Measurements from ENCODE around the gene DNAJA3.
A peak's percentile ranks its signal among the peaks of the same experiment; 100 is the strongest.

Gene DNAJA3

DNA sequence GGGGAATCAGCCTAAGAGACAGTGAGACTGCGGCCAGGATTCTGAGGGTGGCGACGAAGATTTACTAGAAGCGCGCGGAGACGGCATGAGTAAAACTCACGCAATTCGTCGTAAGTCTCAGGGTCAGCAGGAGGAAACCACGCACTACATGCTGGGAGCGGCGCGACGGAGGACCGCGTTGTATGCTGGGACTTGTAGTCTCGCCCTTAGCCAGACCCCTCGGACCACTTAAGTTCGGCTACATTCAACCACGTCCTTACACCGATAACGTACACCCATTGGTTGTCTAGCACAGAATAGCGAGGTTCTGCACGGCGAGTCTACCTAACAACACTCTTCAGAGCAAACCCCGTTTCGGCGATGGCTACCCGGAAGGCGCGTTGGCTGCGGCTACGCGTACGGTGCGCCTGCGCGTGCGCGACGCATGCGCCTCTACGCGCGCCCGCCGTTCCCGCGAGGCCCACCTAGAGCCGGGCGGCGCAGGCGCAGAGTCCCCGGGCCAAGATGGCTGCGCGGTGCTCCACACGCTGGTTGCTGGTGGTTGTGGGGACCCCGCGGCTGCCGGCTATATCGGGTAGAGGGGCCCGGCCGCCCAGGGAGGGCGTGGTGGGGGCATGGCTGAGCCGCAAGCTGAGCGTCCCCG lies at the start of gene DNAJA3:
Gene DNAJA3, plus strand, starts transcription at position 491 of the 643 bp plus-strand sequence. Its CDS starts 14 bp downstream, at position 505.
- DNase-seq: peak; percentile 94 to 98

DNA sequence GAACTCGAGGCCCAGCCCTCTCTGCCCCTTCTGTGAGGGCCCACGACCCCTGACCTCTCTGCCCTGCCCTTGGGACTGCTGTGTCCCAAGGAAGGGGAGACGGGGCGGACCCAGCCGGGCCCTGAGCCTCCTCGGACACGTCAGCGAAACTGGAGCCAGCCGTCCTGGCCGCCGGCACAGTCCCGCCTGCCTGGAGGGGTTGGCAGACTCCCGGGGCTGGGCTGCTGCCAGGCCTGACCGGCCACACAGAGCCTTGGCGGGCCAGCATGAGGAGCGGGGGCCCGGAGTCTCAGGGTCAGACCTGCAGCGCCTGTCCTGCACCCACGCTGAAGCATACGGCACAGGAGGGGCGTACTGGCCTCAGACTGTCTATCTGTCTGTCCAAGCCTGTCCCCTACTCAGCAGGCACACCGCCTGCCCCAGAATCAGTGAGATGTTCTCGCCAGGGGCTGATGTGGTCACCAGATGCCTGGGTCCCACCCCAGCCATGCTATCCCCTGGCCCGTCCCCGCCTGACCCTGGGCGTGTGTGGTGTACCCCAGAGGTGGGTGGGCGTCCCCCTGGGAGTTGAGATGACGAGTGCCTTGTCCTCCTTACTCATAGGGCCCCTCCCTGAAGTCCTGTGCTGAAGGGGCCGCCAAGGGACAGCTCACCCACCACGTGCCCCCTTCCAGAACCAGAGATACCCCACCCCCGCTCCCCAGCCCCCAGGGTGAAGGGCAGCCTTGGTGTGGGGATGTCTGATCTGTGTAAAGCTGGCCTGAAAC lies 49.4 kb upstream of the DNAJA3 start:
- DNase-seq: peak; percentile 57 to 78

DNA sequence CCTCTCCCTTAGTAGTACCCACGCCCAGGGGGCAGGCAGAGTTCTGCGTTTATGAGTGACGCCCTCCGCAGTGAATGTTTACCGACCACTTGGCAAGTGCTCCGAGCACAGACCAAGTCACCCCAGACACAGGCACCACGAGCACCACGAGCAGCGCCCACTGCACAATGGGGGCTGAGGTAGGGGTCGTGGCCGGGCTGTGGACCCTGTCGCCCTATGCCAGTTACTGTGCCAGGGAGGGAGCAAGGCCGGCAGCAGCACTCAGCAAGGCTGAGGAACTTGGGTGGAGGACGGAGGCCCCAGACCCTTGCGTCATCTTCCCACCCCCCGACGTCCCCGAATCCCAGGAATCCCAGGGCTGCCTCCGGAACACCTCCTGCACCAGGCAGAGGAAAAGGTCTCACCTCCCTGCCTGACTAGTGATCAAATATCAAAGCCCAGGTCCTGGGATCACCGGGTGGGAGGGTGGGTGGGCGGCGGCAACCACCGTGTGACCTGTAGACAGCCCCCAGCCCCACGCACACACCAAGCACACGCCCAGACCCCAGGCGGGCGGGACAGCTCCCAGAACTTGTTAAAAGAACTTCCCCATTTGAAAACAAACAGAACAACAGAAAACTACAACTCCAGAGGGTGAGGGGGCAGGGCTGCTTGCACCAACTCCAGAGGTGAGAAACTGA lies 48.6 kb upstream of the DNAJA3 start:
- DNase-seq: no peak

DNA sequence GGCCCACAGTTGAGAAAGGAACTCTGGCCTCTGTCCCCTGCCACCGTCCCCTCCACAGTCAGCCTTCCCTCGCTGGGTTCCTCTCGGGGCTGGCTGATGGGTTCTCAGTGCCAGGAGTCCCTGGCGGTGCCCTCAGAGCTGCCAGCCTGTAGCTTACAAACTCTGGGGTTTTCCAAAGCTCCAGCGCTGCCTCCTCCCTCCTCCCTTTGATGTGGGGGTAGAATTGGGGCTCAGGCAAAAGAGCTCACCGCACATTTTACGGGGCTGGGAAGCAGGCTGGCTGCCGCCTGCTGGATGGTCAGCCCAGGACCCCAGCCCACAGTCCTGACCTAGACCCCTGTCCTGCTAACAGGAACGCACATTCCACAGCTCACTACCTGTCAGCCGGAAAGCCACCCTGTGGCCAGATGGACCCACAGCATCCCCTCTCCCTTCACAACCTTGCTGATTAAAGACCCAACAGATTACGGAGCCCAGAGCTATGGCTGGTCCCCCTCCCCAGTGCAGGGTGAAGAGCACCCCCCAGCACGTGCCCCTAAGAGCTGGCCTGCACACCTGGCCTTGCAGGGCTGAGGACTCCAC lies 48.0 kb upstream of the DNAJA3 start:
- peak in 1 of 2 donors; percentile 17 for DNase-seq

DNA sequence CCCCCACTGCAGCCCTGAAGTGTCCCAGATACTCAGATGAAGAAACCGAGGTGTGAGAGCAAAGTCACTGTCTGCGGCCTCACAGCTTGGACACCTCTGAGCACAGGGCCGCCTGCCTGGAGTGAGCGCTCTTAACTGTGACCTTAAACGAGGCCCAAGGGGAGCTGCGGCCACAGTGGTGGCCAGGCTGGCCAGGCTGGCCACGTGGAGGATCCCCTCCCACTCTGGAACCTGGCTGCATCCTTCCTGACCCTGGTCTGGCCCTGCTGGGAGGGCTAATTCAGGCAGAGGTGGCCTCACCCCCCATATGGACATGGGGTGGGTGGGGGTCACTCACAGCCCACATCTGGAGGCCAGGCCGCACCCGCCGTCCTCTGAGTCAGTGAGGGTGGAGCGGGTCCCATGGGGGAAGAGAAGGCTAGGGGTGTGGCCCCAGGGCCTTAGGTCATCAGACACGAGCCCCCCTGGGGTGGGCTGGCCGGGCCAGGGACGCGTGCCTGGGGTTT lies 47.5 kb upstream of the DNAJA3 start:
- no peak for DNase-seq

DNA sequence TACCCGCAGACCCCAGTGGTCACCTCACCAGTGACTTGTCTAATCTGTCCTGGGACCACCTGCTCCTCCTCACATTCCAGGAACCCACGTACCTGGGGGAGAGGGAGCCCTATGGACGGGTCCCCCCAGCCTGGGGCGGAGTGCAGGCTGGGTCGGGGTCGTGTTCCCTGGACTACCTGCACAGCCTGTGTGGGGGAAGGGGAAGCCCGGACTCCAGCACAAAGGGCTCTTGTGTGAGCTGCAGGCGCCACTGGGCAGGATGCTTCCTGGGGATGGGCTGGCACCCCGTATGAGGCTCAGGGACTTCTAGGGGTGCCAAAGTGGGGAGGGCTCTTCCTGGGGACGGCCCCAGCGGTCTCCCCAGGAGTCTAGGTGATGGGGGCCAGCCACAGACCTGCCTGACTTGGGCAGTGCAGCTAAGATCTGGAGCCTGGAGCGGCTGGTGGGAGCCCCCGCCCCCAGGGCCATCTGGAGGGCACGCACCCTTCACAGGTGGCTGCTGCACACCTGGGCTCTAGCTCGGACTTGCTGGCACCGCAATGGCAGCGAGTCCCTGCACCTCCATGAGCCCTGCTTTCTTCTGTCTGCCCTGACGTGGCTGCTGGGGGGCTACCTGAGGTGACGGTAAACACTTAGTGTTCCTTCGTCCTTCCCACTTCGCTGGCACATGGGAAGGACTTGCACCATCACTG lies 46.5 kb upstream of the DNAJA3 start:
- no peak for DNase-seq

DNA sequence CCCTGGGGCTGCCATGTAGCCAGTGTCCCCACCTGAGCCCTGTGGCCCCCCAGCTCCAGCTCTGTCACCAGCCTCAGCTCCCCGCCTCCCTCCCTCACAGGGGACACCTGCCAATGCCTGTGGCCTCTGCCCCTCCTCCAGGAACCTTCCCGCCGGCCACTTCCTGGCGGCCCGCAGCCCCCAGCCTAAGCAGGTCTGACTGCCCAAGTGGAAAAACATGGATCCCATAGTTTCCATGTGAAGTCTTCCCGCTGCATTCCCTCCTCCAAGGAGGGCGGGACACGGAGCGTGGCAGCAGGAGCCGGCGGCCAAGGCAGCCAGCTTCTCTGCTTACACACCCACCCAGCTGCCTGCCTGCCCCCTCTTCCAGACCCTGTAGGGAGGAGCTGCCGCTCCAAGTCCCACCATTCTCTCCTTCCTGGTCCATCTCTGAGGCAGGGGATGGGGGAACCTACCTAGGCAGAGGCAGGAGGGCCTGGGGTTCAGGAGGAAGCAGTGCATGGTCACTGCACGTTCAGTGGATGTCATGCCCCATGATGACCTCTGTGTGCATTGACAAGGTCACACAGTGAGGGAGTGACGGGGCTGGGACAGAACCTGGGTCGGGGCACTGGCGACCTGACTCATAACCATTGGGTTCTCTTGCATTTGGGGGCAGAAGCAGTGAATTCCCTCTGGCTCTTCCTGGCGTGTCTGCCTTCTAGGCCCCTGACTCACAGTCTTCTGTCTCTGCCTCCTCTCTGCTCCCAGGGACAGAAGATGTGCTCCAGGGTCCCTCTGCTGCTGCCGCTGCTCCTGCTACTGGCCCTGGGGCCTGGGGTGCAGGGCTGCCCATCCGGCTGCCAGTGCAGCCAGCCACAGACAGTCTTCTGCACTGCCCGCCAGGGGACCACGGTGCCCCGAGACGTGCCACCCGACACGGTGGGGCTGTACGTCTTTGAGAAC lies 45.3 kb upstream of the DNAJA3 start:
- DNase-seq: no peak

DNA sequence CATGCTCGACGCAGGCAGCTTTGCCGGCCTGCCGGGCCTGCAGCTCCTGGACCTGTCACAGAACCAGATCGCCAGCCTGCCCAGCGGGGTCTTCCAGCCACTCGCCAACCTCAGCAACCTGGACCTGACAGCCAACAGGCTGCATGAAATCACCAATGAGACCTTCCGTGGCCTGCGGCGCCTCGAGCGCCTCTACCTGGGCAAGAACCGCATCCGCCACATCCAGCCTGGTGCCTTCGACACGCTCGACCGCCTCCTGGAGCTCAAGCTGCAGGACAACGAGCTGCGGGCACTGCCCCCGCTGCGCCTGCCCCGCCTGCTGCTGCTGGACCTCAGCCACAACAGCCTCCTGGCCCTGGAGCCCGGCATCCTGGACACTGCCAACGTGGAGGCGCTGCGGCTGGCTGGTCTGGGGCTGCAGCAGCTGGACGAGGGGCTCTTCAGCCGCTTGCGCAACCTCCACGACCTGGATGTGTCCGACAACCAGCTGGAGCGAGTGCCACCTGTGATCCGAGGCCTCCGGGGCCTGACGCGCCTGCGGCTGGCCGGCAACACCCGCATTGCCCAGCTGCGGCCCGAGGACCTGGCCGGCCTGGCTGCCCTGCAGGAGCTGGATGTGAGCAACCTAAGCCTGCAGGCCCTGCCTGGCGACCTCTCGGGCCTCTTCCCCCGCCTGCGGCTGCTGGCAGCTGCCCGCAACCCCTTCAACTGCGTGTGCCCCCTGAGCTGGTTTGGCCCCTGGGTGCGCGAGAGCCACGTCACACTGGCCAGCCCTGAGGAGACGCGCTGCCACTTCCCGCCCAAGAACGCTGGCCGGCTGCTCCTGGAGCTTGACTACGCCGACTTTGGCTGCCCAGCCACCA lies 44.4 kb upstream of the DNAJA3 start:
- peak in 1 of 2 donors; percentile 55 for DNase-seq

DNA sequence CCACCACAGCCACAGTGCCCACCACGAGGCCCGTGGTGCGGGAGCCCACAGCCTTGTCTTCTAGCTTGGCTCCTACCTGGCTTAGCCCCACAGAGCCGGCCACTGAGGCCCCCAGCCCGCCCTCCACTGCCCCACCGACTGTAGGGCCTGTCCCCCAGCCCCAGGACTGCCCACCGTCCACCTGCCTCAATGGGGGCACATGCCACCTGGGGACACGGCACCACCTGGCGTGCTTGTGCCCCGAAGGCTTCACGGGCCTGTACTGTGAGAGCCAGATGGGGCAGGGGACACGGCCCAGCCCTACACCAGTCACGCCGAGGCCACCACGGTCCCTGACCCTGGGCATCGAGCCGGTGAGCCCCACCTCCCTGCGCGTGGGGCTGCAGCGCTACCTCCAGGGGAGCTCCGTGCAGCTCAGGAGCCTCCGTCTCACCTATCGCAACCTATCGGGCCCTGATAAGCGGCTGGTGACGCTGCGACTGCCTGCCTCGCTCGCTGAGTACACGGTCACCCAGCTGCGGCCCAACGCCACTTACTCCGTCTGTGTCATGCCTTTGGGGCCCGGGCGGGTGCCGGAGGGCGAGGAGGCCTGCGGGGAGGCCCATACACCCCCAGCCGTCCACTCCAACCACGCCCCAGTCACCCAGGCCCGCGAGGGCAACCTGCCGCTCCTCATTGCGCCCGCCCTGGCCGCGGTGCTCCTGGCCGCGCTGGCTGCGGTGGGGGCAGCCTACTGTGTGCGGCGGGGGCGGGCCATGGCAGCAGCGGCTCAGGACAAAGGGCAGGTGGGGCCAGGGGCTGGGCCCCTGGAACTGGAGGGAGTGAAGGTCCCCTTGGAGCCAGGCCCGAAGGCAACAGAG lies 43.5 kb upstream of the DNAJA3 start:
- DNase-seq: no peak

DNA sequence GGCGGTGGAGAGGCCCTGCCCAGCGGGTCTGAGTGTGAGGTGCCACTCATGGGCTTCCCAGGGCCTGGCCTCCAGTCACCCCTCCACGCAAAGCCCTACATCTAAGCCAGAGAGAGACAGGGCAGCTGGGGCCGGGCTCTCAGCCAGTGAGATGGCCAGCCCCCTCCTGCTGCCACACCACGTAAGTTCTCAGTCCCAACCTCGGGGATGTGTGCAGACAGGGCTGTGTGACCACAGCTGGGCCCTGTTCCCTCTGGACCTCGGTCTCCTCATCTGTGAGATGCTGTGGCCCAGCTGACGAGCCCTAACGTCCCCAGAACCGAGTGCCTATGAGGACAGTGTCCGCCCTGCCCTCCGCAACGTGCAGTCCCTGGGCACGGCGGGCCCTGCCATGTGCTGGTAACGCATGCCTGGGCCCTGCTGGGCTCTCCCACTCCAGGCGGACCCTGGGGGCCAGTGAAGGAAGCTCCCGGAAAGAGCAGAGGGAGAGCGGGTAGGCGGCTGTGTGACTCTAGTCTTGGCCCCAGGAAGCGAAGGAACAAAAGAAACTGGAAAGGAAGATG lies 42.8 kb upstream of the DNAJA3 start:
- no peak for DNase-seq

DNA sequence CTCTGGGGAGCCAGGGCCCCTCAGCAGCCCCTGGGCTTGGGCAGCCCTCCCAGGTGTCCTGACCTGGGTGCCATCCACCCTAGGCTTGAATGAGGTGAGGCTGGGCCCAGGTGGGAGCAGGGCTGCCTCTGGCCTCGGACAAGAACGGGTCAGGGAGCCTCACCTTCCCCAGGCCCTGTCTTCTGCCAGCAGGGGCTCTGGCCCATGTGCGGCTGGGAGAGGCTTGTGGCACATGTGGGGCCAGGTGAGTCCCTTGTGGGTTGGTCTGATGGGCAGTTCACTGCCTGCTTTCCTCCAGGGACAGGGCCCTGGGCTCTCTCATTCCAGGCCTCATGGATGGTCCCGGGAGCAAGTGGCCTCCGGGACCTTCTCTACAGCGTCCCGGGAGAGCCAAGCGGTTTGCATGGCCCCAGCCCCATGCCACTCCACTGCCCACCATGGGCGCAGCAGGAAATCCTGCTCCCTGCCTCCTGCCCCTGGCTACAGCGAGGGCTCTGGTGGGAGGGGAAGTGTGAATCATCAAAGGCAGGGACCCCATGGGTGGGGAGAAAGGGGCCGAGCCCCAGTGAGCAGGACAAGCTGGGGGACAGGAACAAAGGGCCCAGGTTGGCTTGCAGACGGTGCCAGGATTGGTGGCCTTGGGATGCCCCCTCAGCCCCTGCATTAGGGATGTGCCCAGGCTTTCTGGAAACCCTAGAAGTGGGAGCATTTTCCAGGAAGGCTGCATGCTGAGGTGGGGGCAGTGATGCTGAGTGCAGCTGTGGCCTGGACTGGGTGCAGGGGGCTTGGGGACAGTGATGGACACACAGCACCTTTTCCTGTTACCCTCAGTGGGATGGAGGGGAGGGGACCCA lies 41.9 kb upstream of the DNAJA3 start:
- no peak for DNase-seq

DNA sequence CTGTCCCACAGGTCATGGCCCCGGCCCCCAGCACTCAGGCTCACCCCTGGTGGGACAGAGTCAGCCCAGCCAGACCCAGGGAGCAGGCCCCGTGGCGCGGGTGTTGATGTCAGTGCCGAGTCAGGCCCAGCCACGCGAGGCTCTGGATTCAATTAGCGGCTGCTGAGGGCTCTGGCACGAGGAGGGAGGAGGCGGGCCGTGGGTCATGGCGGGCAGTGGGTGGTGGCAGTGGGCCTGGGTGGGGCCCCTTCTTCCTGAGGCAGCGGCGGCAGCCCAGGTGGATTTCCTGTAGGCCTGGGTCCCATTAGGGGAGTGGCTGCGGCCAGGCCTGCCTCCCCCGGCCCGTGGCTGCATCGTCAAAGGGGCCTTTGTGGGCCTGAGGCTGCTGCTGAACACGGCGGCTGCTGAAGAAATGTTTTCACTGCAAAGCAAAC lies 41.1 kb upstream of the DNAJA3 start:
- no peak for DNase-seq

DNA sequence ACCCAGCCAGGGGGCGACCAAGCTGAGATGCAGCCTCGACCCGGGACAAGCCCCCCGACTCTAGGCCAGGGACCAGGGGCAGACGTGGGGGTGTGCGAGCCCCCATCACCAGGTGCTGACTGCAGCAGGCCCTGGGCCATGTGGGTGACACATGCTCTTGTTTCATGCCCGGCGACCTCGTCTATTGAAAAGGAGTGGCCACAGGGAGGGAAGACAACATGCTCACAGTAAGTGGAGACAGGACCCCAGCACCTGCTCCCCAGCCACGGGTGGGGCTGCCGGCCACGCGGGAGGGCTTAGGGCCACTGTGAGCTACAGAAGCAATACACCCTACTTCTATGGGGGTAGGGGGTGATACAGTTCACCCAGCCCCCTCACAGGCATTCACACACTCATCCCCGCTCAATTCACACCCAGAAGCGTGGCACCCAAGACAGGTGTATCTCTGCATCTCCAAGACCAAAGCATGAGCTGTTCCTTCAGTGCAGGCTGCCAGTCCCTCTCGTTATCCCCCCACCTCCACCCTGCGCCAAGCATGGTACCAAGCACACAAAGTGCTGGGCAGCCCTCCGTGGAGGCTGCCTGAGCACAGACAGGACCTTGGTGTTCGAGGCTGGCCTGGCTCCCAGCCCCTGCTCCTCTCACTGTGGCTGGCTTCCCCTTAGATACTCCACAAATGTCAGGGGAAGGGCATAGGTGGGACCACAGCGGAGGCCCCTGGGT lies 40.4 kb upstream of the DNAJA3 start:
- no peak for DNase-seq

DNA sequence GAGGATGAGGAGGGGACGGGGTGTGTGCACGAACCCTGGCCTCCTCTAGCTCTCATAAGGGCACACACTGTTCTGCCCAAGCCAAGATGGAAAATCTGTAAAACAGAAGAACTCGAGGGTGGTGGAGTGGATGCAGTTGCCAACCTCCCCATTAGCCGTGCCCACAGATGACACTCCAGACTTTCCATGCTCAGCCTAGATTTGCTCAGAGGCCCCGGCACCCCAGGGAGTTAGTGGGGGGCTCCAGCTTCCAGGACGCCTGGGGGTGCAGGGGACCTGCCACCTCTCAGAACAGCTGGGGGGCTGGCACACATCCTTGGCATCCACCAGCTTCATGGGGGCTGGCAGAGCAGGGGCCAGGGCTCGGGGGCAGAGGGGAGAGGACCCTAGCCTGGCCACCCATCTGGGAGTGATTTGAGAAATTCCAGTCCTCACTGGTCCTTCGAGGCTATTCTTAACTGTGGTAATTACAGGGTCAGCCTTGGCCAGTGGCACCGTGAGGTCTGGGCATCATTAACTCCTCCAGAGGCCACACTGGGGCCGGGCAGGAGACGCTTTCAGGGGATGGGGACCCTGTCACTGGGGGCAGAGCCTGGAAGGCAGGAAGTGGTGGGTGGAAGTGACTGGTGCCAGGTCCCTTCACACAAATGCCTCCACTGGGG lies 39.7 kb upstream of the DNAJA3 start:
- no peak for DNase-seq

DNA sequence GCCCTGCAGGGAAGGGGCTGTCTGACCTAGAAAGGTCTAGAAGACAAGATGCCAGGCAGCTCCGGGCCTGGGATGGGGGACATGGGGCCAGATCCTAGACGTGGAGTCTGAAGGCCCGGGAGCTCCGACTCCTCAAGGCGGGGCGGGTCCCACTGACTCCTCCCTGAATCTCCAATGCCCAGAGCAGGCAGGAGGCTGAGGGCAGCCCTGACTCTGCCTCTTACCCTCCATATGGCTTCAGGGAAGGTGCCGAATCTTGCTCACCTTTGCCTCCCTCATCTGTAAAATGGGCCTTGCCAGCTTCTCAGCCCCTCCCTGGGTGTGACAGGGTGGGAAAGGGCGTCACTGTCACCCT lies 39.2 kb upstream of the DNAJA3 start:
- DNase-seq: no peak

DNA sequence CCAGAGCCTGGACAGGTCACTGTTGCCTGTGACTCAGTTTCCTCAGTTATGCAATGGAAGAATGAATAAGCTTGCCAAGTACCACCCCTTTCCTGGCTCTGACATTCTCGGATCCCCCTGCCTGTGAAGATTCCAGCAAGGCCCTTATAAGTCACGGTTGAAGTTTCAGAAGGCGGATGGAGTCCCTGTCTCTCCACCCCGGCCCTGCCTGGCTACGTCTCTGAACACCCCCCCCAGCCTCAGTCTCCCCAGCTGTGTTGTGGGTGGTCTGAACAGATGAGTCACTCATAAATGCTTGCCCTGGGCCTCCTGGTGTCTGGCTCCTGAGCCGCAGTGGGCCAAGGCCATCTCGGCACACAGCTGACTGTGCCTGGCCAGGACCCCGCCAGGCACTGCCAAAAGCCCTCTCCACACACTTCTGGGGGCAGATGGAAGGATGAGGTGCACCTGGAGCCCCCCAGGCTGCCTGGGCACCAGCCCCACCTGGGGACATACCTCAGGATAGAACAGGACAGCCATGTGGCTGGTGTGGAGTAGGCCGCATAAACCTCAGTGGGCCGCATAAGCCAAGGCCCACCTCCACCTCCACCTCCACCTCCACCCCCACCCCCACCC lies 38.6 kb upstream of the DNAJA3 start:
- DNase-seq: no peak
